ENCODE measurements around the gene HRH3. TPM values are rescaled to one million over a fixed set of nuclear protein-coding genes. Genes with fewer than 3 reads are reported as not detected.

HRH3 gene
- total RNA-seq, 1 donor from 2014 or later = not detected

GRCh38 chr20:62229667-62230066 is 9.6 kb upstream of the HRH3 start:
- TF ChIP-seq, protein P1, sequence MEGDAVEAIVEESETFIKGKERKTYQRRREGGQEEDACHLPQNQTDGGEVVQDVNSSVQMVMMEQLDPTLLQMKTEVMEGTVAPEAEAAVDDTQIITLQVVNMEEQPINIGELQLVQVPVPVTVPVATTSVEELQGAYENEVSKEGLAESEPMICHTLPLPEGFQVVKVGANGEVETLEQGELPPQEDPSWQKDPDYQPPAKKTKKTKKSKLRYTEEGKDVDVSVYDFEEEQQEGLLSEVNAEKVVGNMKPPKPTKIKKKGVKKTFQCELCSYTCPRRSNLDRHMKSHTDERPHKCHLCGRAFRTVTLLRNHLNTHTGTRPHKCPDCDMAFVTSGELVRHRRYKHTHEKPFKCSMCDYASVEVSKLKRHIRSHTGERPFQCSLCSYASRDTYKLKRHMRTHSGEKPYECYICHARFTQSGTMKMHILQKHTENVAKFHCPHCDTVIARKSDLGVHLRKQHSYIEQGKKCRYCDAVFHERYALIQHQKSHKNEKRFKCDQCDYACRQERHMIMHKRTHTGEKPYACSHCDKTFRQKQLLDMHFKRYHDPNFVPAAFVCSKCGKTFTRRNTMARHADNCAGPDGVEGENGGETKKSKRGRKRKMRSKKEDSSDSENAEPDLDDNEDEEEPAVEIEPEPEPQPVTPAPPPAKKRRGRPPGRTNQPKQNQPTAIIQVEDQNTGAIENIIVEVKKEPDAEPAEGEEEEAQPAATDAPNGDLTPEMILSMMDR (IDR thresholded peaks at IDR 0.05; ENCODE audit: borderline replicate concordance) = no peak
- Histone ChIP-seq H3K4me3 (no peak overlapping the region), H3K27me3 (ENCODE audit: low read depth) (peaks cover 52% of the 10 kb centered on the region), H3K27ac (replicated peaks) (no peak overlapping the region), H3K4me1 (peaks cover 34% of the 10 kb centered on the region), H3K36me3 (no peaks in the 10 kb centered on the region), H3K9me3 (replicated peaks) (no peaks in the 10 kb centered on the region)
- intact Hi-C loops (cut with micrococcal nuclease) = no loop called here
- DNase-seq = no peak

GRCh38 chr20:62228982-62229545 is 9.0 kb upstream of the HRH3 start:
- no peaks in the 10 kb centered on the region for H3K9me3 ChIP-seq (replicated peaks)
- peaks cover 58% of the 10 kb centered on the region for H3K27me3 ChIP-seq (ENCODE audit: low read depth)
- H3K36me3 ChIP-seq = no peaks in the 10 kb centered on the region
- H3K4me1 ChIP-seq = peaks cover 29% of the 10 kb centered on the region
- H3K27ac ChIP-seq (replicated peaks) = no peak overlapping the region
- DNase-seq = no peak
- intact Hi-C loops (cut with micrococcal nuclease) = no loop called here
- no peak overlapping the region for H3K4me3 ChIP-seq
- TF ChIP-seq, protein P1 (IDR thresholded peaks at IDR 0.05; ENCODE audit: borderline replicate concordance) = no peak

DNA sequence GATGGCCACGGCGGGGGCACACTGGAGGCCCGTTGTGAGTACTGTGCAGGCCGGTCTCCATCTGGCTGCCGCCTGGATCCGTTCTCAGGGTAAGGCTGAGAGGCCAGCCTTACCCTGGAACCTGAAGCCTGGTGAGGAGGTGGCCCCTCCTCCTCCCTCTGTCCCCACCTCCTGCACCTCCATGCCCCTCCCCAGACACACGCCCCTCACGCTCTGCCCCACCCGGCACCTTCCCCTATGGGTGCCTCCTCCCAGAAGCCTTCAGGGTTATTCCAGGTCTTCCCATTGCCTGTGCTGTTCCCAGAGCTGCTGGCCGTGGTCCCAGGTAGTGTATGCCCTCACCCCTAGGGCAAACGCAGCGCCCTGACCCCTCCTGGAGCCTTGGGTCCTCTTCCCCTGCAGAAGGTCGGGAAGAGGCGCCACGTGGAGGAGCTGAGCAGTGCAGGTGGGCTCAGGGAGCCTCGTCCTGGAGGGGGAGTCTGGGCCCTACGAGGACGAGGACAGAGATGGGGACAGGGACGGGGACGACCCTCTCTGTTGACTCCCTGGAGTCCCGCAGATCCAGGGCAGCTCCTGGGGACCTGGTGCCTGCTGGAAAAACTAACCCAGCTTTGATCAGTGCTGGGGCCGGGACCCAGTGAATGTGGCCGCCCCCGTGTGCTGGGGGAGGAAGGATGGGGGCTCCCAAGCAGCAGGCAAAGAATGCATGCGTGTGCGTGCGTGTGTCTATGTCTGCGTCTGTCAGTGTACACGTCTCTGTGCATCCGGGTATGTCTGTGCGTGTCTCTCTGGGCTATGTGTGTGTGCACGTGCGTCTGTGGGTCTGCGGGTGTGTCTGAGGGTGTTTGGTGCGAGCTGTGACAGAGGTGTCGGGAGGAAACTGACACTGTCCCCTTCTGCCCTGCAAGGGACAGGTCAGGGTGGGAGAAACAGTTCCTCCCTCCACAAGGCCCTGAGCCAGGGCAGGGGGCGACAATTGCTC is 8.2 kb upstream of the HRH3 start:
- Histone ChIP-seq H3K27ac (replicated peaks) (no peak overlapping the region), H3K9me3 (replicated peaks) (no peaks in the 10 kb centered on the region), H3K4me3 (no peak overlapping the region), H3K27me3 (ENCODE audit: low read depth) (peaks cover 63% of the 10 kb centered on the region), H3K36me3 (no peaks in the 10 kb centered on the region), H3K4me1 (peaks cover 21% of the 10 kb centered on the region)
- intact Hi-C loops (cut with micrococcal nuclease) = no loop called here
- no peak for DNase-seq
- TF ChIP-seq, protein P1 (IDR thresholded peaks at IDR 0.05; ENCODE audit: borderline replicate concordance) = no peak

DNA sequence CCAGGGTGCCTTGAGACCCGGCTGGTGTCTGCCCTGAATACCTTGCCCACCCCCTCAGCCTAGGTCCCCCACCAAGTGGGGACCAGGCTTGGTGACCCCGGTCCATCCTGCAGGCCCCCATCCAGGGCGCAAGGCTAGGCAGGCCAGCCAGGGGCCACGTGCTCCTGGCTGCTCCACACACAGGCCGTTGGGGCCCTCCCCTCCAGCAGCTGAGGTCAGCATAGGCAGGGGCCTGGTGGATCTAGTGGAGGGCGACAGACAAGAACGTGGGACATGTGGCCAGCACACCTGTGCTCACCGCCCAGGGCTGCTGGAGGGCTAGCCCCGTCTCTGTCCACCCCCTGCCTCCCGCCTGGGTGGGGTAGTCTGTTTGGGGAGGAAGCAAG is 7.5 kb upstream of the HRH3 start:
- H3K36me3 ChIP-seq = no peaks in the 10 kb centered on the region
- no peak for DNase-seq
- no peak overlapping the region for H3K27ac ChIP-seq (replicated peaks)
- peaks cover 14% of the 10 kb centered on the region for H3K4me1 ChIP-seq
- TF ChIP-seq, protein P1 (IDR thresholded peaks at IDR 0.05; ENCODE audit: borderline replicate concordance) = no peak
- no peaks in the 10 kb centered on the region for H3K9me3 ChIP-seq (replicated peaks)
- peaks cover 66% of the 10 kb centered on the region for H3K27me3 ChIP-seq (ENCODE audit: low read depth)
- no peak overlapping the region for H3K4me3 ChIP-seq
- intact Hi-C loops (cut with micrococcal nuclease) = no loop called here

DNA sequence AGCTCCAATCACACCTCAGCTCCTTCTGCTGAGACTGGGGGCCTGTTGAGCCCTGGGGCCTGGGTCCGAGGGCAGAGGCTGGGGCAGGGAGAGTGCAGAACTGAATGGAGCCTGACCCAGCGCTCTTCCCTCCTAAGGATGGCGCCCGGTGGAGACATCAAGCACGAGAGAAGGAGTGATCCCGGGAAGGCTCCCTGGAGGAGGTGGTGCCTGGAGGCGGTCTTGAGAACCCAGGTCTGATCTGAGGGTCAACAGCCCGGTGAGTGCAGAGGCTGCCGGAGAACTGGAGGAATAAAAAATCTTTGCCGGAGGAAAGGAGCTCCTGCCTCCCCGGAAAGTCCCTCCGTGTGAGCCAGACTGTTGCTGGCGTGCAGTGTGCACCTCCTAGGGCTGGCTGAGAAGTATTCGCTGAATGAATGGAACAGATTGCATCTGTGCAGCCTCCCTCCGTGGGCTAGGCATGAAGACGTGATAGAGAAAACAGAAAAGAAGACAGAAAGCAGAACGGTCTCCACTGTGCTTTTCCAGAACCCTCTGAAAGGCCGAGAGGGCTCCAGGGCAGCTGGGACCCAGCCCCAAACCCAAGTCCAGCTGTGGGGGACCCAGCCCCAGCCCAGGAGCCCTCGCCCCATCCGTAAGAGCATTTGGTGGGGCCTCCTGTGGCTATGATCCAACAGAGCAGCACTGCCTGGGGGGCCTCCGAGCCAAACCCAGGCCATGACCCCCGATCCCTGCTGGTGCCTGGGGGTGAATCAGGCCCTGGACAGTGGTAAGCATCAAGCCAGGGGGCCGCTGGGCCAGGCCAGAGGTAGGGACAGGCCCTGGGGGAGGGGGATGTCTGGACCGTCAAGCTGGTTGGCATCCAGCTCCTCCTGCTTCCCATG is 6.9 kb upstream of the HRH3 start:
- no peak for DNase-seq
- Histone ChIP-seq H3K27me3 (ENCODE audit: low read depth) (peaks cover 67% of the 10 kb centered on the region), H3K36me3 (no peaks in the 10 kb centered on the region), H3K4me1 (peaks cover 10% of the 10 kb centered on the region), H3K9me3 (replicated peaks) (no peaks in the 10 kb centered on the region), H3K4me3 (no peak overlapping the region), H3K27ac (replicated peaks) (no peak overlapping the region)
- TF ChIP-seq, protein P1 (IDR thresholded peaks at IDR 0.05; ENCODE audit: borderline replicate concordance) = no peak
- intact Hi-C loops (cut with micrococcal nuclease) = no loop called here

Data from left ventricle myocardium inferior (tissue), 1 donor.